ENCODE measurements around the gene B4GALT3. TPM values are rescaled to one million over a fixed set of nuclear protein-coding genes. Genes with fewer than 3 reads are reported as not detected.
"Not testable (repeated sequence)": the region's sequence is repeated elsewhere in the genome, so short reads cannot be mapped to it uniquely, and the experiment has no call there.

The B4GALT3 gene
- total RNA-seq, 1 donor from 2014 or later = 44.0 TPM

GRCh38 chr1:161225178-161225533 lies 47.8 kb upstream of the B4GALT3 start:
- H3K27me3 Mint-ChIP-seq (ENCODE audit: unreplicated experiment) = peaks cover 2% of the 10 kb centered on the region
- H3K9me3 Mint-ChIP-seq (ENCODE audit: unreplicated experiment) = no peaks in the 10 kb centered on the region
- peaks cover 31% of the 10 kb centered on the region for H3K4me1 Mint-ChIP-seq (ENCODE audit: unreplicated experiment)
- H3K36me3 Mint-ChIP-seq (ENCODE audit: low read depth, unreplicated experiment) = peaks cover 14% of the 10 kb centered on the region
- peak overlapping the region; percentile 74 for H3K4me3 Mint-ChIP-seq (ENCODE audit: unreplicated experiment)
- H3K27ac Mint-ChIP-seq (ENCODE audit: unreplicated experiment) = no peak overlapping the region
- DNase-seq (ENCODE audit: low spot score) = no peak
- TF ChIP-seq CTCF (IDR thresholded peaks at IDR 0.05; ENCODE audit: unreplicated experiment) = no peak

GRCh38 chr1:161224695-161225087 lies 47.4 kb upstream of the B4GALT3 start:
- DNase-seq (ENCODE audit: low spot score); H3K27ac Mint-ChIP-seq (ENCODE audit: unreplicated experiment); H3K4me3 Mint-ChIP-seq (ENCODE audit: unreplicated experiment); H3K27me3 Mint-ChIP-seq (ENCODE audit: unreplicated experiment); H3K9me3 Mint-ChIP-seq (ENCODE audit: unreplicated experiment): not testable (repeated sequence)
- Mint-ChIP-seq H3K36me3 (ENCODE audit: low read depth, unreplicated experiment) (peaks cover 14% of the 10 kb centered on the region), H3K4me1 (ENCODE audit: unreplicated experiment) (peaks cover 31% of the 10 kb centered on the region)

- H3K9me3 Mint-ChIP-seq (ENCODE audit: unreplicated experiment) = no peaks in the 10 kb centered on the region
- H3K4me3 Mint-ChIP-seq (ENCODE audit: unreplicated experiment) = no peak overlapping the region
- H3K36me3 Mint-ChIP-seq (ENCODE audit: low read depth, unreplicated experiment) = peaks cover 14% of the 10 kb centered on the region
- H3K27me3 Mint-ChIP-seq (ENCODE audit: unreplicated experiment) = peaks cover 2% of the 10 kb centered on the region
- no peak for DNase-seq (ENCODE audit: low spot score)
- peak overlapping the region; percentile 44 for H3K27ac Mint-ChIP-seq (ENCODE audit: unreplicated experiment)
- TF ChIP-seq CTCF (IDR thresholded peaks at IDR 0.05; ENCODE audit: unreplicated experiment) = no peak
- H3K4me1 Mint-ChIP-seq (ENCODE audit: unreplicated experiment) = peaks cover 35% of the 10 kb centered on the region
Measured at GRCh38 chr1:161223805-161224694, 46.7 kb upstream of the B4GALT3 start.

- Mint-ChIP-seq H3K36me3 (ENCODE audit: low read depth, unreplicated experiment) (peaks cover under 1% of the 10 kb centered on the region), H3K4me1 (ENCODE audit: unreplicated experiment) (peaks cover 26% of the 10 kb centered on the region), H3K27me3 (ENCODE audit: unreplicated experiment) (peaks cover 2% of the 10 kb centered on the region), H3K4me3 (ENCODE audit: unreplicated experiment) (no peak overlapping the region), H3K27ac (ENCODE audit: unreplicated experiment) (no peak overlapping the region), H3K9me3 (ENCODE audit: unreplicated experiment) (no peaks in the 10 kb centered on the region)
- DNase-seq (ENCODE audit: low spot score) = no peak
- no peak for TF ChIP-seq CTCF (IDR thresholded peaks at IDR 0.05; ENCODE audit: unreplicated experiment)
Measured at GRCh38 chr1:161222175-161223019, 45.1 kb upstream of the B4GALT3 start.

- DNase-seq (ENCODE audit: low spot score) = no peak
- no peaks in the 10 kb centered on the region for H3K9me3 Mint-ChIP-seq (ENCODE audit: unreplicated experiment)
- H3K4me3 Mint-ChIP-seq (ENCODE audit: unreplicated experiment) = no peak overlapping the region
- H3K27ac Mint-ChIP-seq (ENCODE audit: unreplicated experiment) = no peak overlapping the region
- H3K36me3 Mint-ChIP-seq (ENCODE audit: low read depth, unreplicated experiment) = peaks cover 4% of the 10 kb centered on the region
- H3K27me3 Mint-ChIP-seq (ENCODE audit: unreplicated experiment) = peaks cover 2% of the 10 kb centered on the region
- no peak for TF ChIP-seq CTCF (IDR thresholded peaks at IDR 0.05; ENCODE audit: unreplicated experiment)
- H3K4me1 Mint-ChIP-seq (ENCODE audit: unreplicated experiment) = peaks cover 23% of the 10 kb centered on the region
Measured at GRCh38 chr1:161220002-161220401, 42.7 kb upstream of the B4GALT3 start.
